HG03571 (cell line): ENCODE data around the gene ALDH1A1.

Experiments
- ATAC-seq: cut with Tn5 transposase; IDR thresholded peaks from one replicate; pipeline ENCODE4 v1.9.1; 2021; ENCODE audit not compliant: unreplicated experiment

Gene ALDH1A1

GRCh38 chr9:72952914-72953313 lies at the start of gene ALDH1A1:
Gene ALDH1A1, minus strand, starts transcription at chr9:72953053. Its CDS starts 53 bp downstream, at chr9:72953000.
- no peak for ATAC-seq

GRCh38 chr9:73001860-73002259 lies 49.0 kb upstream of the ALDH1A1 start:
- no peak for ATAC-seq

DNA sequence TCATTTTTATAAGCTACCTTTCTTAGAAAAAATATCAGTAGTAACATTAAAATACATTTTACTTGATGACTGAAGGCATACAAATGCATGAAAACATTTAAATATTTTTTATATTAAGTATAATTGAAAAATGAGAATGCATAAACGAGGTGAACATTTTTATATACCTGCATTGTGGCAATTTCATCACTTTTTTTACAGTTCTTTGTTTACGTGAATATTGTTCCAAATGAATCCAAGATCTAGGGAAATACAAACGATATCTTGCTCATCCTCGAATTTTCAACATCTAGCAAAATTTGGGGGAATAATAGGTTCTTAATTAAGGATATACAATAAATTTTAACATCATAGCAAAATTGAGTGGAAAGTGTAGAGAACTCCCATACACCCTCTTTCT lies 45.5 kb upstream of the ALDH1A1 start:
- ATAC-seq, result no peak

DNA sequence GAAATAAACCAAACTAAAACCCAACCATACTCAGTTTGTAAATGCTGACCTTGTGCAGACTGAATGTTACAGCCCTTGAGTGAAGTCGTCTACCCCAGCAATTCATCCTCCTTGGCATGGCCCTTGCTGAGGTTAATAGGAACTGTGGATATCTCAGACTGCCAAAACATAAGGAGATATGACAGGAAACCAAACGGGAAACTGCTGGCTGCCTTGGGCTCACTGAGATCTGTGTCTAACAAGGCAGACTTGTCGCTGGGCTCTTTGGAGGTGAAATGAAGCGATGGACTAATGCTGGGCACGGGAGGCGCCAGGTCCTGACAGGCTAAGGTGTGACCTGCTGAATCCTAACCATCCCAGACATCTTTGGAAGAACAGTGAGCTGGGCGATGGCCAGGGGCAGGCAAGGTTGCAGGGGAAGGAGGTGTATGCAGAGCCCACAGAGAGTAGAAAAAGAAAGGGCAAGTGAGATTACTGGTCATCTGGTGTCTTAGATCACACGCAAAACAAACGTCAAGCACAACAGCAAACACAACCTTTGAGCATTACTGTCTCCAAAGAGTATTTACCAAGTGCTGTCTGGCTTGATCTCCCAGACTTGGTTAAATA lies 44.6 kb upstream of the ALDH1A1 start:
- no peak for ATAC-seq

DNA sequence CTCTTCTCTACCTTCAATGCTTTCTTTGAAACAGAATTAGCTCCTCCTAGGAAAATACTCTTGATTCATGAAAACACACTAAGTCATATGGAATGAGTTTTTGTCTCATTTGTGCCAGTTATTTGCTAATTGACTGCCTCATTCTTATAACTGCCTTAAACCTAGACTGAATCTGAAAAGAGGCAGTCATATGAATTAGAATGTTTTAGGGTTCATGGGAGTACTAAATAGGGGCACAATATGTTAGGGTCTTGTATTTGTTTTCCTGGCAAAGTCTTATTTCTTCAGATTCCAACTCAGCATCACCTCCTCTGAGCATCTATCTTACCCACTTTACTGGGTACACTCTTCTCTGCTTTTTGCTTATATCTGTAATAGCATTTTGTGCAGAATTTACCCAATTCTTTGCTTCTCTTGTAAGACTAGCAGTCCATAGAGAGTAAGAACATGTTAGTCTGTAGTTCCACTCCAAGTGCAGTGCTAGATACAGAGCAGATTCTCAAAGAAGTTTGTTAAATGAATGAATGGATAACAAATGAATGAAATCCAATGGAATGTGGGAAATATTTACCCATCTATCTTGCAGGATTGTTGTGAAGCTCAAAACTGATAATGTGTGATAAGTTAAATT lies 43.9 kb upstream of the ALDH1A1 start:
- no peak for ATAC-seq

DNA sequence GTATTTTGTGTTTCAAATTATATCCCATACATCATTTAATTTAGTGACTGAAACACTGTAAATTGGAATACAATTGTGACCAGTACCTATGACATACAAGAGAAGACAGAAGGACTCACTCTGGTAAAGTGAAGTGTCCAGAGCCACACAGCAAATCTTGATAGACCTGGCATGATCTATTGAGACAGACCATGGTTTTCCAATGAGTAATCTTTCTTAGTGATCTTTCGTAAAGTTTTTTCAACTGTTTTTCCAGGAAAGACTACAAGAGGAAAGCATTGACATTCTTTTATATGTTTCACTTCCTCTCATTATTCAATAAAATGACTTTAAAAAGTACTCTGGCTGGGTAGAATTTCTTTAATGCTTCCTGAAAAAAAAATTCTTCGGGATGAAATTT lies 43.3 kb upstream of the ALDH1A1 start:
- no peak for ATAC-seq

DNA sequence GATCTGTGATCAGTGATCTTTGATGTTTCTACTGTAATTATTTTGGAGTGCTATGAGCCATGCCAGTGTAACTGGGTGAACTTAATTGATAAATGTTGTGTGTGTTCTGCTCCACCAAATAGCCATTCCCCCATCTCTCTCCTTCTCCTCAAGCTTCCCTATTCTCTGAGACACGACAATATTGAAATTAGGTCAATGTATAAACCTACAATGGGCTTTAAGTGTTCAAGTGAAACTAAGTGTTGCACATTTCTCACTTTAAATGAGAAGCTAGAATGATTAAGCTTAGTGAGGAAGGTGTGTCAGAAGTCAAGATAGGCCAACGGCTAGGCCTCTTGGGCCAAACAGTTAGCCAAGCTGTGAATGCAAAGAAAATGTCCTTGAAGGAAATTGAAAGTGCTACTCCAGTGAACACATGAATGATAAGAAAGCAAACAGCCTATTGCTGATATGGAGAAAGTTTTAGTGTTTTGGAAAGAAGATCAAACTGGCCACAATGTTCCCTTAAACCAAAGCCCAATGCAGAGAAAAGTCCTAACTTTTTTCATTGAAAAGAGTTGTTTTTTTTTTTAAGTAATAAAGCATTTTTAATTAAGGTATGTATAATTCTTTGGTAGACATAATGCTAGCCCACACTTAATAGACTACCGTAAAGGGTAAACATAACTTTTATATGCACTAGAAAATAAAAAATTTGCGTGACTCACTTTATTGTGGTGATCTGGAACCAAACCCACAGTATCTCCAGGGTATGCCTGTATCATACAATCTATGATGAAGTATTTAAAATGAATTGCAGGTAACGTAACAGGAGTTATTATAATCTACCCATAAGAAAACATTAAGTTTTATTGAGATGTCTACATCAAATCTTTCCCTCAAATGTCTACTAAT lies 42.5 kb upstream of the ALDH1A1 start:
- no peak for ATAC-seq

- no peak for ATAC-seq
Observed at GRCh38 chr9:72991772-72992171, 38.9 kb upstream of the ALDH1A1 start.

DNA sequence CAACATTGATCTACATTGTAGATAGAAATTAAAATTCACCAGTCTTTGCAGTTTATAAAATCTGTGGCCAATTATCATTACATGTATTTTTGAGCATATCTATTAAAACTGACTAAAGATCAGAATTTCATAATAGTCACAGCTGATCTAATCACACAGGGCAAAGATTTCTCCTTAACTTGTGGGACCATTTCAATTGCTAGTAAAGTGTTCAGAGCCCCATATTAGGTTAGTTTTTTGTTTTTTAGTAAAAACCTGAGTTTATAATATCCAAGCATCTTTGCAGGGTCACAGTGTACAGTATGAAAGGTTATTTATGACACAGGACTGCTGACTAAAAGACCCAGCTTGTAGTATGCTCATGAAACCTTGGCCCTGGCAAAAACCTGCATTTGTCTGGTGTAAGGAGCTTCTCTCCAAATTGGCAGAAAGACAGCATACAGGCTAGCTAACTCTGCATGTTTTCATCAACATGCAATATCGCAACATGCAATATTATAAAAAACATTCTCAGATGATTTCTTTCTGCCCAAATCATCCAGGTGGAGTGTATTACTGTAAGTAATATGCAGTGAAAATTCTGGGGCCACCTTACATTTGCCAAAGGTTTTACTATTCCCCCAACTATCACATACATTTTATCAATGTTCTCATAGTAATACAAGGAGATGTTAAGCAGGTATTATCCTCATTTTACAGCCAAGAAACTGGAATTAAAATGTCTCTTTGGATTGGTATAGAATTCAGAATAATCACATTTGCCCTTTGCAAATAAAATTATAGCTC lies 37.7 kb upstream of the ALDH1A1 start:
- no peak for ATAC-seq

GRCh38 chr9:72986522-72987116 lies 33.8 kb upstream of the ALDH1A1 start:
- ATAC-seq, result no peak

DNA sequence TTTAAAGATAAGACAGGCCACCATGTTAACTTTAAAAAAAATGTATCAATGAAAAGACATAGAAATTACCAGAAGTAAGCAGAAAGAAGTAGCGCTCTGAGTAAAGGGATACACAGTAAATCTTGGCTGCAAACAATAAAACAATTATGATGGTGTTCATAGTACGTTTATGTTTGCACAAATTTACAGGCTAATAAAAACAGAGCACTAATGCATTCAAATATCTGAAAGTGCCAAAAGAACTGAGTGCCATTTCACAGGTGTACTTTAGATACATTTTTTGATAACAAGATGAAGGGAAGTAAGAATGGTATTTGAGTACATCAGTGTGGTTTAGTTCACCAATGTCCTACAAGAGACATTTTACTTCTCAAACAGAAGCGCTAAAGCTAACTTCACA lies 32.9 kb upstream of the ALDH1A1 start:
- ATAC-seq, result no peak

DNA sequence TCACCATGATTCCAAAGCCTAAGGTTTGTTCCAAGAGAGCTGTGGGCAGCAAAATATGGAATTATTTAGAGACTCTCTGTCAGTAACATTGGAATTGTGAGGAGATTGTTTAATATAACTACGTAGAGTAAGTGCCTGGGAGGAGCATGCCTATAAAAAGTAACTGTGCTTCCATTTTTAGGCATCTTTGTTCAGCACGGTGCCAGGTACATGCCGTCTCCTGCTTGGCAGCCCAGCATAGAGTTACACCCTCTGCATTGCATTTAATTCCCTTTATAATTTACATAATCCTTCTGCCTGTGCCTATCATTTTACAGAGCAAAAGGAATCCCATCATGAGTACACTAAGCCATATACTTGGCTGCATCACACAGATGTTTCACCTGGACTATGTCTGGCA lies 32.1 kb upstream of the ALDH1A1 start:
- ATAC-seq, result no peak

GRCh38 chr9:72984226-72984947 lies 31.5 kb upstream of the ALDH1A1 start:
- no peak for ATAC-seq

DNA sequence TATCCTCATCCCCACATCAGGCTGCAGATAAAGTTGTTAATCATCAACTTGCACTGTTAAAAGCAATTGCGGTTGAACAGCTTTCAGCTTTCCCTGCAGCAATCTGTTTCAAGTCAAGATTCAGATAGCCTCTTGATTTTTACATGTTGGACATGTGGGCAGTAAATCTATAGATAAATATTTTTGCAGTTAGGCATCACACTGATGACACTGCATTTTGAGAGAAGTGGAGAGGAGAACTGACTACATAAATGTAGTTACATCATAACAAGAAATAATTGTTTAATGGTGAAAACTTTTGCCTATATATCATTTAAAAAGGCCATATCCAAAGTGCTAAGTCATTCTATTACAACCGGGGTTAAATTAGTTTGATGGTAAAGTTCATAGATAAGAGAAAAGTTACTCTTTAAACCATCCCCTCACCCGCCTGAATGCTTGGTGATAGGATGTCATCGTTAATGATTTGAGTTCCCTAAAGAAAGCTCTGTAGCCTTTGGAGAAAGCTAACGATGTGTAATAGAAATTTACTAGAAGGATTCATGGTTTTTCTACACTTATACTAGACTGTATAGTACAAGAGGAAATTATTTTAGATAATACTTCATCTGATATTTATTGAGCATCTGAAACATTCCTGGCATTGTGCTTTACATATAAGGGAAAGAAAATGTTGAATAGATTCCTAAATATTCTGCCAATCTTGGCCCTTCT lies 30.8 kb upstream of the ALDH1A1 start:
- ATAC-seq, result no peak

GRCh38 chr9:72983056-72983455 lies 30.2 kb upstream of the ALDH1A1 start:
- ATAC-seq, result no peak

- ATAC-seq, result no peak
Observed at GRCh38 chr9:72982146-72982799, 29.4 kb upstream of the ALDH1A1 start.

DNA sequence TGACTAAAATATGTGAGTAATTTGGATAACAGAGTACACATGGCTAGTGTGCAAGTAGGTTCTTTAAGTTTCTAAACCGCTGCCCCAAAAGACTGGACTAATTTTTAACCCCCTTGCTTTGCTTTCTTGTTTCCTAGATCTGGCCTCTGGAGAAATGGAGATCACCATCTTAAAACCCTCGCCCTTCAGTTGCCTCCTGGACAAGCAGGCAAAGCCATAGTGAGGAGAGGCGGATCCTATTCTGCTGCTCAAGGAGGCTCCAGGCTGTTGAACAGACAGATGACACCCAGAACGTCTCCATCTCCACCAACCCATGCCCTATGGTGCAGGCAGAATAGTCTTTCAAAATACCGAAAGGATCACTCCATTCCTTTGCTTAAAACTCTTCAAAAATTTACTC lies 28.6 kb upstream of the ALDH1A1 start:
- ATAC-seq, result no peak

DNA sequence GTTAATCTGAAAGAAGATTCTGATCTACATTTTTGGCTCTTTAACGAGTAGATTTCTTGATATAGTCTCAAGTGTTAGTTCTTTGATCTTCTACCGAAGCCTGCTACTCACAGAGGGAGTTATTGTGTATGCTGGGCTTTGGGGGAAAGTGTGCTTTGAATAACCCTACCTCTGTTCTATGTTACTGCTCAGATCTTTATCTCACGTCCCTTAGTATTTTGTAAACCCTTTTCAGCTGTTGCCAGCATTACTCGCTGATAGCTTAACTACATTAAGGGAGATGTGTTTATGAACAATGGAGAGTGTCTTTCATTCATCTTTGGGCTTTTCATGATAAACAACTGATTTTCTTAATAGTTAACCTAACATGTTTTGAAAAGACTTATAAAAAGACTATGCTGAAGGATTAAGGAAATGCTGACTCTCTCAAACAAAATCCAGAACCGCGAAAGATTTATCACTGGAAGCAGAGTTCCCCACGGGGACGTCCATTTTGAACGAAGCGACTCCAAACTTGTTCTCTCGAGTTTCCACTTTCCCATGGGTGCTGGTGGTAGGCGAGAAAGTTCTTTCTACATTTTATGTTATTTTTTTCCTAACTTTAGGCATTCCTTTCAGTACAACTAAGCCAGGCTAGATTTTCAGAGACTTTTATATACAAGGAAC lies 27.9 kb upstream of the ALDH1A1 start:
- no peak for ATAC-seq

GRCh38 chr9:72980183-72980582 lies 27.3 kb upstream of the ALDH1A1 start:
- ATAC-seq, result no peak
